OCI-LY1 (cell line): Measurements from ENCODE around the gene GAPDH.
"Not testable (repeated sequence)": the region's sequence is repeated elsewhere in the genome, so short reads cannot be mapped to it uniquely, and the experiment has no call there.

Experiments
- H2AFZ ChIP-seq: fragments of 200-600 bp; sonication (generic), shearing (Covaris generic); 2 replicates; pipeline ENCODE4 v1.6.0; 2014; ENCODE audit warnings: antibody characterized with exemption, mild to moderate bottlenecking, low read length
- H3F3A ChIP-seq: fragments of 200-600 bp; sonication (generic), shearing (Covaris generic); 2 replicates; pipeline ENCODE4 v1.6.0; 2014; ENCODE audit warnings: mild to moderate bottlenecking, antibody characterized with exemption, low read length, moderate library complexity; ENCODE audit not compliant: insufficient read depth
- H3K27ac ChIP-seq: fragments of 200-600 bp; sonication (generic); 2 replicates; pipeline ENCODE4 v1.5.1; 2014; ENCODE audit warnings: low read length, mixed run types, mild to moderate bottlenecking, low read depth; ENCODE audit not compliant: poor library complexity, severe bottlenecking
- H3K27me3 ChIP-seq: fragments of 200-600 bp; sonication (generic); 2 replicates; pipeline ENCODE4 v1.6.0; 2014; ENCODE audit warnings: antibody characterized with exemption, mild to moderate bottlenecking, low read length, moderate library complexity; ENCODE audit not compliant: insufficient read depth
- H3K36me3 ChIP-seq: fragments of 200-600 bp; sonication (generic); 2 replicates; pipeline ENCODE4 v1.6.1; 2014; ENCODE audit warnings: mild to moderate bottlenecking, antibody characterized with exemption, low read length, moderate library complexity, mixed read lengths; ENCODE audit not compliant: insufficient read depth
- H3K4me1 ChIP-seq: fragments of 200-600 bp; sonication (generic); 2 replicates; pipeline ENCODE4 v1.5.1; 2014; ENCODE audit warnings: mild to moderate bottlenecking, low read length, moderate library complexity; ENCODE audit not compliant: insufficient read depth, severe bottlenecking
- H3K4me2 ChIP-seq: fragments of 200-600 bp; sonication (generic), shearing (Covaris generic); 2 replicates; pipeline ENCODE4 v1.6.1; 2014; ENCODE audit warnings: low read length
- H3K4me3 ChIP-seq: fragments of 200-600 bp; sonication (generic); 2 replicates; pipeline ENCODE4 v1.5.1; 2014; ENCODE audit warnings: low read length, low read depth, mild to moderate bottlenecking, mixed read lengths; ENCODE audit not compliant: poor library complexity, severe bottlenecking
- H3K79me2 ChIP-seq: fragments of 200-600 bp; shearing (Covaris generic); 2 replicates; pipeline ENCODE4 v1.6.1; 2016; ENCODE audit warnings: mixed run types, low read length, mixed read lengths; ENCODE audit not compliant: insufficient read depth
- H3K9ac ChIP-seq: fragments of 200-600 bp; sonication (generic), shearing (Covaris generic); 2 replicates; pipeline ENCODE4 v1.6.1; 2014; ENCODE audit warnings: mild to moderate bottlenecking, low read length, mixed read lengths
- H3K9me2 ChIP-seq: fragments of 200-600 bp; sonication (generic), shearing (Covaris generic); 2 replicates; pipeline ENCODE4 v1.6.1; 2014; ENCODE audit warnings: low read depth, mild to moderate bottlenecking, low read length, mixed read lengths
- H3K9me3 ChIP-seq: fragments of 200-600 bp; shearing (Covaris generic); 2 replicates; pipeline ENCODE4 v1.6.1; 2014; ENCODE audit warnings: low read length, mixed read lengths
- H4K20me1 ChIP-seq: fragments of 200-600 bp; sonication (generic), shearing (Covaris generic); 2 replicates; pipeline ENCODE4 v1.6.0; 2016; ENCODE audit warnings: mild to moderate bottlenecking, low read length; ENCODE audit not compliant: insufficient read depth
- CTCF ChIP-seq: fragments of 200-600 bp; sonication (generic), shearing (Covaris generic); IDR thresholded peaks from 2 replicates; pipeline ENCODE4 v1.5.1; 2017; ENCODE audit warnings: mild to moderate bottlenecking, antibody characterized with exemption, low read length, moderate library complexity, mixed read lengths
- EZH2 ChIP-seq: fragments of 200-600 bp; sonication (generic), shearing (Covaris generic); IDR thresholded peaks from 2 replicates; pipeline ENCODE4 v1.8.0; 2017; ENCODE audit warnings: borderline replicate concordance, mixed run types, mild to moderate bottlenecking, antibody characterized with exemption, low read length, moderate library complexity, mixed read lengths

Gene GAPDH

DNA sequence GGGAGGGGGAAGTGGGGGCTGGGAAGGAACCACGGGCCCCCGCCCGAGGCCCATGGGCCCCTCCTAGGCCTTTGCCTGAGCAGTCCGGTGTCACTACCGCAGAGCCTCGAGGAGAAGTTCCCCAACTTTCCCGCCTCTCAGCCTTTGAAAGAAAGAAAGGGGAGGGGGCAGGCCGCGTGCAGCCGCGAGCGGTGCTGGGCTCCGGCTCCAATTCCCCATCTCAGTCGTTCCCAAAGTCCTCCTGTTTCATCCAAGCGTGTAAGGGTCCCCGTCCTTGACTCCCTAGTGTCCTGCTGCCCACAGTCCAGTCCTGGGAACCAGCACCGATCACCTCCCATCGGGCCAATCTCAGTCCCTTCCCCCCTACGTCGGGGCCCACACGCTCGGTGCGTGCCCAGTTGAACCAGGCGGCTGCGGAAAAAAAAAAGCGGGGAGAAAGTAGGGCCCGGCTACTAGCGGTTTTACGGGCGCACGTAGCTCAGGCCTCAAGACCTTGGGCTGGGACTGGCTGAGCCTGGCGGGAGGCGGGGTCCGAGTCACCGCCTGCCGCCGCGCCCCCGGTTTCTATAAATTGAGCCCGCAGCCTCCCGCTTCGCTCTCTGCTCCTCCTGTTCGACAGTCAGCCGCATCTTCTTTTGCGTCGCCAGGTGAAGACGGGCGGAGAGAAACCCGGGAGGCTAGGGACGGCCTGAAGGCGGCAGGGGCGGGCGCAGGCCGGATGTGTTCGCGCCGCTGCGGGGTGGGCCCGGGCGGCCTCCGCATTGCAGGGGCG is at the start of gene GAPDH:
Gene GAPDH (plus strand): TSS at position 595 of the 772 bp plus-strand sequence. CDS start 316 bp downstream, outside the sequence.
- Histone ChIP-seq H3K36me3 (peaks cover 80% of the 10 kb centered on the region), H2AFZ (no peak within 1 kb of the TSS), H3K79me2 (peaks cover 17% of the 10 kb centered on the region), H3K27me3 (no peaks in the 10 kb centered on the region), H3K4me1 (peaks cover 56% of the 10 kb centered on the region), H3K4me2 (peak within 1 kb of the TSS; percentile 91), H3K9me2 (no peaks in the 10 kb centered on the region), H3K27ac (peak within 1 kb of the TSS; percentile 85), H3K4me3 (peak within 1 kb of the TSS; percentile 98), H3F3A (no peaks in the 10 kb centered on the region; the same call in none of the 2 replicates), H3K9ac (peak within 1 kb of the TSS; percentile 92), H3K9me3 (no peaks in the 10 kb centered on the region), H4K20me1 (no peaks in the 10 kb centered on the region)
- no peak for TF ChIP-seq EZH2
- TF ChIP-seq CTCF: no peak

GRCh38 chr12:6488240-6488639 is 46.1 kb upstream of the GAPDH start:
- Histone ChIP-seq H3K4me2 (no peak overlapping the region), H3K9me2 (no peaks in the 10 kb centered on the region), H3K4me1 (peaks cover 11% of the 10 kb centered on the region), H3K27me3 (no peaks in the 10 kb centered on the region), H2AFZ (no peak overlapping the region), H3K4me3 (no peak overlapping the region), H3K27ac (no peak overlapping the region), H3F3A (no peaks in the 10 kb centered on the region), H3K36me3 (peaks cover 15% of the 10 kb centered on the region), H3K9me3 (no peaks in the 10 kb centered on the region), H3K79me2 (peaks cover 10% of the 10 kb centered on the region), H3K9ac (no peak overlapping the region), H4K20me1 (no peaks in the 10 kb centered on the region)
- TF ChIP-seq EZH2: no peak
- no peak for TF ChIP-seq CTCF

DNA sequence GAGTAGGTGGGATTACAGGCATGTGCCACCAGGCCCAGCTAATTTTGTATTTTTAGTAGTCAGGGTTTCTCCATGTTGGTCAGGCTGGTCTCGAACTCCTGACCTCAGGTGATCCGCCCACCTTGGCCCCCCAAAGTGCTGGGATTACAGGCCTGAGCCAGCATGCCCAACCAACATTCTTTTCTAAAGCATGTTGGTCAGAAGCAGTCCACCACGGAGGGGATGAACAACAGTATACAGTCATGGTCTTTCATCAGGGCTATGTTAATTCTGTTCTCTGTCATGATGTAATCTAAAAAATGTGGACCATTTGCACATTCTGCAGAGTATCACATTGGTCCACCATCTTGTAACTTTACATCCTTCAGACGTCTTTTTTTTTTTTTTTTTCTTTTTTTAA is 44.9 kb upstream of the GAPDH start:
- H3K27ac ChIP-seq: no peak overlapping the region
- no peaks in the 10 kb centered on the region for H3K9me3 ChIP-seq
- peaks cover 15% of the 10 kb centered on the region for H3K36me3 ChIP-seq
- H3F3A ChIP-seq: no peaks in the 10 kb centered on the region
- H2AFZ ChIP-seq: no peak overlapping the region
- H3K4me1 ChIP-seq: peaks cover 11% of the 10 kb centered on the region
- peaks cover 10% of the 10 kb centered on the region for H3K79me2 ChIP-seq
- no peaks in the 10 kb centered on the region for H3K9me2 ChIP-seq
- H3K27me3 ChIP-seq: no peaks in the 10 kb centered on the region
- H3K4me3 ChIP-seq: no peak overlapping the region
- H3K9ac ChIP-seq: no peak overlapping the region
- no peaks in the 10 kb centered on the region for H4K20me1 ChIP-seq
- TF ChIP-seq CTCF (no peak), EZH2 (no peak)
- no peak overlapping the region for H3K4me2 ChIP-seq

GRCh38 chr12:6490673-6491072 is 43.6 kb upstream of the GAPDH start:
- not testable (repeated sequence) for H3F3A ChIP-seq, H3K9me2 ChIP-seq, H3K9ac ChIP-seq, H3K27ac ChIP-seq, H2AFZ ChIP-seq, H3K27me3 ChIP-seq, H3K4me3 ChIP-seq, H4K20me1 ChIP-seq, H3K4me2 ChIP-seq, H3K9me3 ChIP-seq
- peaks cover 22% of the 10 kb centered on the region for H3K79me2 ChIP-seq
- H3K36me3 ChIP-seq: peaks cover 23% of the 10 kb centered on the region
- H3K4me1 ChIP-seq: peaks cover 22% of the 10 kb centered on the region
